Dermis microvascular lymphatic vessel endothelial cell (primary cell): ENCODE measurements around the gene GALNT12. TPM values are rescaled to one million over a fixed set of nuclear protein-coding genes. Genes with fewer than 3 reads are reported as not detected.

Experiments
- DNase-seq, 2 donors: peaks; one replicate each; pipeline versions ENCODE4 v3.0.0 to v3.0.0-alpha.2; 2010; ENCODE audit warnings: low read depth in 2 of 2
- total RNA-seq: library from RNA; depleted of rRNA; stranded (reverse); fragments of >200 nt; gene quantifications from 2 replicates; pipeline ENCODE4 v1.2.1, GENCODE V29; 2014

GALNT12 gene
- total RNA-seq, 1 donor from 2014 or later = 0.26 TPM

- DNase-seq = peak; percentile 24 to 75
These were observed 53.4 kb downstream of the GALNT12 start for GRCh38 chr9:98860871-98861293.

GRCh38 chr9:98861781-98862504 is 54.5 kb downstream of the GALNT12 start:
- DNase-seq = no peak

- DNase-seq = no peak
These were observed 55.5 kb downstream of the GALNT12 start for GRCh38 chr9:98862936-98863335.

DNA sequence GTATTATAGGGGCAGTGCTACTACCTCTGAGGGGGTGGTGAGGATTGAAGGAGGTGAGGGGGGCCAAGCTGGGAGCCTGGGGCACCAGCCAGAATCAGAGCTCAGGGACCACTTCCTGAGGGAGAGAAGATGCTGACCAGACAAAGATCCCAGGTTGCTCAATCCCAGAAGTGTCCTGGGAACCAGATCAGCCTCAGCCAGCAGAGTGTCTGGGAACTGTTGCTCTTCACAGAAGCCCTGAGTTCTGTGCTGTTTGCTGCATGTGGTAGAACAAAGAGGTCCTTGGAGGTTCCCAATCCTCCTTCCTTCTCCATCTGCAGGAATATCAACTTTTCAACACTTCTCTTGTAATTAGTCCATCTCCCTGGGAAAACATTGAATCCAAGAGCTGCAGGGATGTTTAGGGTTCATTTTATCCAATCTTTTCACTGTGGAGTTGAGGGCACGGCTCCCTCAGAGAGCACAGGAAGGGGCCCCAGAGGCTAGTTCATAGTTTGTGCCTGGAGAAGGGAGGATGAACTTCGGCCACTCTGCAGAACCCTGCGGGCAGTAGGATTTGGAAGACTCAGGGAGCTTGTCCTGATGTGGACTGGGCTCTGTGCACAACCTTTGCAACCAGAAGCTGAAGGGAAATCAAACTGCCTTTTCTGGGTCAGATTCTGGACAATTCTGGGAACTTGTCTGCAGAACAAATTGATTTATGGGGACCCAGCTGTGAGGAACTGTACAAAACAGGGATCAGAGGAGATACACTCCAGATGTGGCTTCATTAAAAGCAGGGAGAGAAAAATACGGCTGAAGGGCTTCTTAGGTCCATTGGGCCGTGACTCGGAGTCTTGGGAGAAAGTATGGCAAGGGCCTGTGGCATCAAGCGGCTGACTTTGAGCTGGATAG is 57.1 kb downstream of the GALNT12 start:
- DNase-seq = no peak

DNA sequence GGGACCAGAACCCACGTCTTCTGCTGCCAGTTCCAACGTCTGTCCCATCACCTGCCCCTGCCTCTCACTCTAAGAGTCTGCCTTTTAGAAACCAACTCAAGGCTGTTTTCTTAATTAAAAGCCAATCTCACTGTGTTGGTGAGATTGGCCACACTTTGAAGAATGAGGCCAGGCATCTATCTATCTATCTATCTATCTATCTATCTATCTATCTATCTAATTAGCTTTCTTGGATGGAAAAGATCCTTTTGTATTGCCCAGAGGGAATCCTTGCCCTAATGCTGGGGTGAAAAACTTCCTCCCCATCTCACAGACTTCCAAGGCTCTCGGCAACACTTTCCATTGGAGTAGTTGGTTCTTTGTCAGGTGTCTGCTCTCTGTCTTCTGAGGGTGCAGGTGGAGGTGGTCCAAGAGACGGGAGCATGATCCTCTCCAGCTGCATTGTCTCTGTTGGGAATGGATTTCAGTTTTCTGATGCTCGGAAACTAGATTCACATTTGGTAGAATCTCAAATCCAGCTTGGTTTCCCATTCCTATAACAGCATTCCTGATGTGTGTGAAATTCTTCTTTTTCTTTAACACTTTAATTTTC is 57.9 kb downstream of the GALNT12 start:
- no peak for DNase-seq

- DNase-seq = no peak
These were observed 59.1 kb downstream of the GALNT12 start for GRCh38 chr9:98866435-98867102.

GRCh38 chr9:98867103-98867428 is 59.6 kb downstream of the GALNT12 start:
- DNase-seq = peak in 1 of 2 donors; percentile 33

DNA sequence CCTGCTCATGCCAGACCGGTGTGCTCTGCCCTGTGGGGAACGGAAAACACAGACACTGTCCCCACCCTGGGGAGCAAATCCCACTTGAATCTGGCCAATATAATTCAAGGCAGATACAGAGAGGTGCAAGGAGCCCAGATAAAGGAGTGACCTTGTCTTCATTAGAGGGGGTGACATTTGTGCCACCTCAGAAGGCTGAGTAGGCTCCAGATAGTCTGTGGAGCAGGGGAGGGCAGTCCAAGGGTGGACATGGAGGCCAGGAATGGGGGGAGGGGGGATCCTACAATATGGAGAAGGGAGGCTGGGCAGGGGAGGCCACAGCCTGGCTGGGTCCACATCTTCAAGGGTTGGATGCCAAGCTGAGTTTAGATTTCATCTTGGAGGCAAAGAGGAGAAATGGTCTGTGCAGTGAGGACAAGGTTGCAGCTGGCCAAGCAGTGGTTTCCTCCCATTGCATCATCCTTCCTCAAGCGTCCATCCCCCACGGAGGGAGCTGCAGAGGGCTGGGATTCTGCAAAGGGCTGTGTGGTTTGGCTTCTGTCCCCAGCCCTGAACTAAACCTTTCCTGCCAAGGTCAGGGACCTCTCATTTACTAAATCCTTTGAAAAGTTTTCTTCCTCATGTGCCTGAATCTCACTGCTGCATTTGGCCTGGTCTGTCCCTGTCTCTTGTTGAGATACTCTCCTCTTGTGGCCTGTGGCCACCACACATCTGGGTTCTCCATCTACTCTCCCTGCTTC is 60.1 kb downstream of the GALNT12 start:
- DNase-seq = peak in 1 of 2 donors; percentile 63

DNA sequence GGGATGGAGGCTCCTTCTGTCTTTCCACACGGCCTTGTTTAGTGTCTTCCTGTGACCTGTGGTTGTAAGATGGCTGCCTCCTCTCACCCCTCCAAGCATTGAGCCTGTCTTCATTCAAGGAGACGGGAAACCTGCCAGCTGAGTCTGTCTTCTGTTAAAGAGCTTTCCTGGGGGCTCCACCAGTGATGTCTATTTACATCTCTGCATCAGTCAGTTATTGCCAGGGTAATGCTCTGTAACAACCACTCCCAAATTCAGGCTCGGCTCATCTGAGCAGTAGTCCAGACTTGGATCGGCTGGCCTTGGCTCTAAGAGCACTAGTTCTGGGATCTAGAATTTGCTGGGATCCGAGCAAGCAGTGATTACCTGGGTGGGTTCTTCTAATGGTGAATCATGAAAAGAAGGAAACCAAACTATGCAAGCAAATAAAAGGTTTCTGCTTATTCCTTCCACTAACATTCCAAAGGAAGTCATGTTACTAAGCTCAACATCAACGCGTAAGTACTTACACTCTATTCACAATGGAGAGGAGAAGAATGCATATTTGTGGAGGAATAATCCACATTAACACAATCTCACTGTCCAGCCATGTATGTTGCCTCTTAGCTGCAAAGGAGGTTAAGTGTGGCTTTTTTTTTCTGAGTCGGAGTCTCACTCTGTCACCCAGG is 61.7 kb downstream of the GALNT12 start:
- peak in 1 of 2 donors; percentile 42 for DNase-seq

DNA sequence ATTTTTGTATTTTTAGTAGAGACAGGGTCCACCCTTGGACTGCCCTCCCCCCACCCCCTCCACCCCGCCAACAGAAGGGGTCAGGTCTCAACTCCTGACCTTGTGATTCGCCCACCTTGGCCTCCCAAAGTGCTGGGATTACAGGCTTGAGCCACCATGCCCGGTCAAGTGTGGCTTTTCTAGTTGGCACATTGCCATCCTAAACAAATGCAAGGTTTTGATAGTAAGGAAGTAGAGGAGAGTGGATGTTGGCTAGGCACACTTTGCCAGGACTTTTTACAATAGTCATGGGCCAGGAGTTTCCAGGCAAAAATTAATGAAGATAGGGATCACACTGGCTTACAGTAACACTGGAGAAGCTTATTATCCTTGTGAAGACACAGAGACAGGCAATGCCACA is 62.4 kb downstream of the GALNT12 start:
- peak in 1 of 2 donors; percentile 33 for DNase-seq

- DNase-seq = no peak
These were observed 63.5 kb downstream of the GALNT12 start for GRCh38 chr9:98870782-98871557.

- no peak for DNase-seq
These were observed 64.1 kb downstream of the GALNT12 start for GRCh38 chr9:98871558-98872065.

DNA sequence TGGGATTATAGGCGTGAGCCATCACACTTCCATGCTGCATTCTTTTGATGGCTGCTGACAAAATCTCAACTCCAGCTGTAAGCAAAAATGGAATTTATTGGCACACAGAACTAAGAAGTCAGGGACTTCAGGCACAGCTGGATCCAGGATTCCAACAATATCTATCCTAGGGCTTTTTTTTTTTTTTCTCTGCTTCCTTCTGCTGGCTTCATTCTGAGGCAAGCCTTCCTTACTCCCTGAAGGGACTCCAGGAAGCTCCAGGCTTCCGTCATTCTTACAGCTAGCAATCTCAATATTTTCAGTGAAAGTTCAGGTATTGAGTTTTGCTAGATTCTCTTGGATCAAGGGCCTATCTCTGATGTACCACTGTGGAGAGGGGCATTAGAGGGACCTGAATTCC is 66.1 kb downstream of the GALNT12 start:
- DNase-seq = no peak

DNA sequence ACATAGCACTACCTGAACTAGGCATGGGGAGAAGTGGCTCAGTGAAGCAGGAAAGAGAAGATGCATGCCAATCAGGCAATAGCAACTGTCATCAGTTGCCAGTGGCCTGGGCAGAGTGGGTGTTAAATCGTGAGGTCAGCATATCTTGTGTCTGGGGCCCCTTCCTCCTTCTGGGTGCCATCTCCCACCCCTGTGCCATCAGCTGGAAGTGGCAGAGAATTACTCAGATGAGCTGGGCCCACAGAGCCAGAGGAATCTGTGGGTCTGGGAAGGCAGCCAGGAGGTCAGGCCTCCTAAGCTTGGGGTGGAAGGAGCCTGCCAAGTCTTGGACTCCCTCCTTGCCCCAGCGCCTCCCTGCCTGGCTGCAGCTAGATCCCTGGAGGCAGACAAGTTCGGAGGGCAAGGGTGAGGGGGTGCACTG is 66.5 kb downstream of the GALNT12 start:
- no peak for DNase-seq

GRCh38 chr9:98874721-98875255 is 67.3 kb downstream of the GALNT12 start:
- DNase-seq = no peak

GRCh38 chr9:98875536-98875935 is 68.1 kb downstream of the GALNT12 start:
- no peak for DNase-seq

DNA sequence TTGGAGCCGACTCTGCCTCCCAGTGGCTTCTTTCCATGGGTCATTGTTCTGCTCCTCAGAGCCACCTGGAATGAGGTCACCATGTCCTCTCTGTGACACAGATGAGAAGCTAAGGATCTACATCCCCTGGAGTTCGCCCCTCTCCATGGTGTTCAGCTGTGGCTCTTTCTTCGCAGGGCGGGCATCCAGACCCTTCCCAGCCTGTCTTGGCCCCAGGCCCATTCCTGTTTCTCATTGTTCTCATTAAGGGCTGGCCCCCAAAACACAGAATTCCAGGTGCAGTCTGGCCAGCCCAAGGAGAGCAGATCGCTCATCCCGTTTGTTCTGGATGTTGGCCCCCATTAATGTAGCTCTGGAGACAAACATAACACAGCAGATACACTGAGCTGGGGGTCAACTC is 69.8 kb downstream of the GALNT12 start:
- no peak for DNase-seq

DNA sequence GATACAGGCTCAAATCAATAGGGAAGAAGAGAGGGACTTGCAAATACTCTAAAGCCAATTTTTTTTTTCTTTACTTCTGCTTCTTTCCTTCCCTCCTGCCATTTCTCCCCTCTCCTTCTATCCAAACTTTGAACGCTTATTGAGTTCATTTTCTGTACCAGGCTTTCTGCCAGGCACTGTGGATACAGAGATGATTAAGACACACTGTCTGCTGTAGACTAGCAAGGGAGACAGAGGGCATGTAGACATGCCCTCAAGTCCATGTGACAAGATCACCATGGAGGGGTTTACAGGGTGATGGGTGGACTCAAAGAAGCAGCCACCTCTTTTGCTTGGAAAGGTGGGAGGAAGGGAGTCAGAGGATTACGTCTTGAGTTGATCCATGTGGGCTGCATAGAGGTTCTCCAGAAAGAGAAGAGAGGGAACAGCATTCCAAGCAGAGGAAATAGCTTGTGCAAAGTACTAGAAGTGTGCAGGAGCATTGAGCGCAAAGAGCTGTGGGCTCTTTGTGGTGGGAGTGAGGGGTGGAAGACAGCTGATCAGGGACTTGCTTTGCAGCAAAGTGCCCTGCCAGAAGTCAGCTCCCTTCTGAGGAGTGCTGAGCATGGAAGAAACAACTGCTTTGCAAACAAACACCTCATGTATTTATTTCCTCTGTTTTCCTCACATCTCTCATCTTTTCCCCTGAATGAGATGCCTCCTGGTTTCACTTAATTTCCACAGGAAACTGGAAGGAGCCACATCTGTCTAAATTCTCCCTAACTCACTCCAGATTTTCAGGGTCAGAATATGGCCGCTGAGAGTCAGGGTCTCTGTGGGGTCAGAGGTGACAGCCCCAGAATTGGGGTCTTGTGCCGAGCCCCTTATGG is 71.9 kb downstream of the GALNT12 start:
- no peak for DNase-seq
